LNCaP clone FGC (cell line): ENCODE data around the gene ITPKB.
A peak's percentile ranks its signal among the peaks of the same experiment; 100 is the strongest.

Experiments
- DNase-seq: peaks from one replicate; pipeline ENCODE4 v3.0.0-alpha.2; 2011; ENCODE audit warnings: low read depth
- H3K4me3 ChIP-seq: 2 replicates; pipeline ENCODE4 v1.5.1; 2011; ENCODE audit warnings: mild to moderate bottlenecking, low read depth, low read length, control low read depth
- CTCF ChIP-seq: IDR thresholded peaks from 2 replicates; pipeline ENCODE4 v1.5.1; 2012; ENCODE audit warnings: mild to moderate bottlenecking; ENCODE audit not compliant: control insufficient read depth, insufficient read depth; ENCODE audit errors: extremely low read depth

The ITPKB gene

GRCh38 chr1:226652613-226653012, 86.5 kb downstream of the ITPKB start:
- no peak for TF ChIP-seq CTCF
- DNase-seq, result no peak
- no peak overlapping the region for H3K4me3 ChIP-seq

GRCh38 chr1:226651732-226652105, 87.4 kb downstream of the ITPKB start:
- H3K4me3 ChIP-seq, result no peak overlapping the region
- TF ChIP-seq CTCF, result no peak
- no peak for DNase-seq

GRCh38 chr1:226651041-226651731, 87.9 kb downstream of the ITPKB start:
- no peak for TF ChIP-seq CTCF
- DNase-seq, result no peak
- no peak overlapping the region for H3K4me3 ChIP-seq

- DNase-seq, result no peak
- no peak overlapping the region for H3K4me3 ChIP-seq
- no peak for TF ChIP-seq CTCF
These were observed 88.7 kb downstream of the ITPKB start for GRCh38 chr1:226650236-226650841.

GRCh38 chr1:226649780-226650179, 89.3 kb downstream of the ITPKB start:
- no peak for DNase-seq
- no peak overlapping the region for H3K4me3 ChIP-seq
- TF ChIP-seq CTCF, result peak; percentile 36

- no peak for TF ChIP-seq CTCF
These were observed 89.8 kb downstream of the ITPKB start for GRCh38 chr1:226649244-226649643.

GRCh38 chr1:226648421-226648820, 90.7 kb downstream of the ITPKB start:
- no peak overlapping the region for H3K4me3 ChIP-seq
- no peak for TF ChIP-seq CTCF
- DNase-seq, result no peak

More at GRCh38 chr1:226649244-226649643, 89.8 kb downstream of the ITPKB start:
- DNase-seq, result no peak
- no peak overlapping the region for H3K4me3 ChIP-seq
